HFFc6 (cell line): ENCODE measurements around the gene ATXN1. TPM values are rescaled to one million over a fixed set of nuclear protein-coding genes. Genes with fewer than 3 reads are reported as not detected.

Source experiments
- DNase-seq: peaks from one replicate; pipeline ENCODE4 v3.0.0-alpha.2; 2018
- H3K27ac Mint-ChIP-seq: 2 replicates; pipeline ENCODE4 v1.8.0; 2020; ENCODE audit warnings: mild to moderate bottlenecking, mixed read lengths
- H3K27me3 Mint-ChIP-seq: 2 replicates; pipeline ENCODE4 v1.8.0; 2021; ENCODE audit warnings: mild to moderate bottlenecking, moderate library complexity, mixed read lengths; ENCODE audit not compliant: insufficient read depth
- H3K36me3 Mint-ChIP-seq: 2 replicates; pipeline ENCODE4 v1.8.0; 2021; ENCODE audit warnings: low read depth, mixed read lengths
- H3K4me1 Mint-ChIP-seq: 2 replicates; pipeline ENCODE4 v1.8.0; 2020; ENCODE audit warnings: low read depth, mixed read lengths
- H3K4me3 Mint-ChIP-seq: 2 replicates; pipeline ENCODE4 v1.8.0; 2020; ENCODE audit warnings: mild to moderate bottlenecking, moderate library complexity, mixed read lengths
- H3K9me3 Mint-ChIP-seq: 2 replicates; pipeline ENCODE4 v1.8.0; 2020; ENCODE audit warnings: mild to moderate bottlenecking, mixed read lengths
- CTCF ChIP-seq: fragments of 200-600 bp; sonication (generic); IDR thresholded peaks from 2 replicates; pipeline ENCODE4 v1.5.0; 2021; ENCODE audit warnings: antibody characterized with exemption, mild to moderate bottlenecking
- total RNA-seq, 6 experiments: library from RNA; stranded (reverse); fragmentation: NEBNext Ultra II Directional; extraction: Animal tissue kit (Norgen Biotek cat#: 25700); gene quantifications; 2 replicates in 1 of 6; 3 replicates in 5 of 6; pipeline ENCODE4 v1.2.3, GENCODE V29; 2021

Gene ATXN1
- total RNA-seq, 6 experiments from 2014 or later, result 28.2 to 41.5 (median 30.5) TPM

- DNase-seq, result no peak
- TF ChIP-seq CTCF, result no peak
- H3K4me3 Mint-ChIP-seq, result no peak overlapping the region
These were observed 390.3 kb downstream of the ATXN1 start for GRCh38 chr6:16370943-16371342.

GRCh38 chr6:16369989-16370388 is 391.3 kb downstream of the ATXN1 start:
- Mint-ChIP-seq H3K4me3 (no peak overlapping the region), H3K27ac (no peak overlapping the region), H3K36me3 (peaks cover 5% of the 10 kb centered on the region; the same call in 1 of the 2 replicates), H3K27me3 (no peaks in the 10 kb centered on the region; the same call in none of the 2 replicates), H3K9me3 (peaks cover 5% of the 10 kb centered on the region; the same call in 1 of the 2 replicates), H3K4me1 (peaks cover 6% of the 10 kb centered on the region; the same call in 1 of the 2 replicates)
- no peak for DNase-seq
- no peak for TF ChIP-seq CTCF

More at GRCh38 chr6:16370943-16371342, 390.3 kb downstream of the ATXN1 start:
- Mint-ChIP-seq H3K4me1 (peaks cover 6% of the 10 kb centered on the region; the same call in 1 of the 2 replicates), H3K27ac (no peak overlapping the region), H3K27me3 (no peaks in the 10 kb centered on the region; the same call in none of the 2 replicates), H3K9me3 (peaks cover 5% of the 10 kb centered on the region; the same call in 1 of the 2 replicates), H3K36me3 (peaks cover 5% of the 10 kb centered on the region; the same call in 1 of the 2 replicates)

- peaks cover 6% of the 10 kb centered on the region; the same call in 1 of the 2 replicates for H3K4me1 Mint-ChIP-seq
- no peaks in the 10 kb centered on the region; the same call in none of the 2 replicates for H3K27me3 Mint-ChIP-seq
- no peak overlapping the region for H3K27ac Mint-ChIP-seq
- H3K36me3 Mint-ChIP-seq, result peaks cover 5% of the 10 kb centered on the region; the same call in 1 of the 2 replicates
- no peak overlapping the region for H3K4me3 Mint-ChIP-seq
- no peak for DNase-seq
- TF ChIP-seq CTCF, result no peak
- peaks cover 5% of the 10 kb centered on the region; the same call in 1 of the 2 replicates for H3K9me3 Mint-ChIP-seq
These were observed 392.0 kb downstream of the ATXN1 start for GRCh38 chr6:16369140-16369745.

- peaks cover 6% of the 10 kb centered on the region; the same call in 1 of the 2 replicates for H3K4me1 Mint-ChIP-seq
- H3K36me3 Mint-ChIP-seq, result peaks cover 5% of the 10 kb centered on the region; the same call in 1 of the 2 replicates
- TF ChIP-seq CTCF, result no peak
- H3K9me3 Mint-ChIP-seq, result peaks cover 5% of the 10 kb centered on the region; the same call in 1 of the 2 replicates
- DNase-seq, result no peak
- H3K27ac Mint-ChIP-seq, result no peak overlapping the region
- peaks cover 3% of the 10 kb centered on the region for H3K27me3 Mint-ChIP-seq
- no peak overlapping the region for H3K4me3 Mint-ChIP-seq
These were observed 393.7 kb downstream of the ATXN1 start for GRCh38 chr6:16367571-16367970.

- no peak for DNase-seq
- no peaks in the 10 kb centered on the region for H3K9me3 Mint-ChIP-seq
- peaks cover 10% of the 10 kb centered on the region for H3K4me1 Mint-ChIP-seq
- H3K27ac Mint-ChIP-seq, result no peak overlapping the region
- H3K4me3 Mint-ChIP-seq, result no peak overlapping the region
- TF ChIP-seq CTCF, result no peak
- H3K36me3 Mint-ChIP-seq, result peaks cover 5% of the 10 kb centered on the region; the same call in 1 of the 2 replicates
- peaks cover 3% of the 10 kb centered on the region for H3K27me3 Mint-ChIP-seq
These were observed 397.5 kb downstream of the ATXN1 start for GRCh38 chr6:16363749-16364148.
